ENCODE data around the gene IFNL4.
"Not testable (repeated sequence)": the region's sequence is repeated elsewhere in the genome, so short reads cannot be mapped to it uniquely, and the experiment has no call there.

The IFNL4 gene

GRCh38 chr19:39254531-39255345 lies 6.1 kb upstream of the IFNL4 start:
- H3K9ac ChIP-seq (ENCODE audit: low read depth, low read length): no peak overlapping the region
- H3K4me1 ChIP-seq (ENCODE audit: control insufficient read depth, insufficient read depth, low read length): no peaks in the 10 kb centered on the region
- H3K36me3 ChIP-seq (ENCODE audit: control insufficient read depth, insufficient read depth, low read length): no peaks in the 10 kb centered on the region
- H3K27me3 ChIP-seq (ENCODE audit: control insufficient read depth, insufficient read depth, low read length): peaks cover 11% of the 10 kb centered on the region
- H3K9me3 ChIP-seq (ENCODE audit: control insufficient read depth, insufficient read depth, low read length): no peaks in the 10 kb centered on the region
- H3K4me3 ChIP-seq (ENCODE audit: low read depth, low read length): no peak overlapping the region

GRCh38 chr19:39253374-39254149 lies 4.9 kb upstream of the IFNL4 start:
- Histone ChIP-seq H3K27me3 (ENCODE audit: control insufficient read depth, insufficient read depth, low read length) (peaks cover 23% of the 10 kb centered on the region), H3K9me3 (ENCODE audit: control insufficient read depth, insufficient read depth, low read length) (no peaks in the 10 kb centered on the region), H3K4me1 (ENCODE audit: control insufficient read depth, insufficient read depth, low read length) (no peaks in the 10 kb centered on the region), H3K9ac (ENCODE audit: low read depth, low read length) (no peak overlapping the region), H3K36me3 (ENCODE audit: control insufficient read depth, insufficient read depth, low read length) (no peaks in the 10 kb centered on the region), H3K4me3 (ENCODE audit: low read depth, low read length) (no peak overlapping the region)

- Histone ChIP-seq H3K9me3 (ENCODE audit: control insufficient read depth, insufficient read depth, low read length) (no peaks in the 10 kb centered on the region), H3K27me3 (ENCODE audit: control insufficient read depth, insufficient read depth, low read length) (peaks cover 34% of the 10 kb centered on the region), H3K9ac (ENCODE audit: low read depth, low read length) (no peak overlapping the region), H3K4me1 (ENCODE audit: control insufficient read depth, insufficient read depth, low read length) (no peaks in the 10 kb centered on the region), H3K4me3 (ENCODE audit: low read depth, low read length) (no peak overlapping the region), H3K36me3 (ENCODE audit: control insufficient read depth, insufficient read depth, low read length) (no peaks in the 10 kb centered on the region)
Observed at GRCh38 chr19:39252458-39252857, 3.8 kb upstream of the IFNL4 start.

GRCh38 chr19:39251846-39252245 lies 3.2 kb upstream of the IFNL4 start:
- H3K36me3 ChIP-seq (ENCODE audit: control insufficient read depth, insufficient read depth, low read length): no peaks in the 10 kb centered on the region
- no peaks in the 10 kb centered on the region for H3K9me3 ChIP-seq (ENCODE audit: control insufficient read depth, insufficient read depth, low read length)
- H3K9ac ChIP-seq (ENCODE audit: low read depth, low read length): no peak overlapping the region
- no peaks in the 10 kb centered on the region for H3K4me1 ChIP-seq (ENCODE audit: control insufficient read depth, insufficient read depth, low read length)
- peaks cover 40% of the 10 kb centered on the region for H3K27me3 ChIP-seq (ENCODE audit: control insufficient read depth, insufficient read depth, low read length)
- H3K4me3 ChIP-seq (ENCODE audit: low read depth, low read length): no peak overlapping the region

- Histone ChIP-seq H3K36me3 (ENCODE audit: control insufficient read depth, insufficient read depth, low read length) (no peaks in the 10 kb centered on the region), H3K9me3 (ENCODE audit: control insufficient read depth, insufficient read depth, low read length) (no peaks in the 10 kb centered on the region), H3K9ac (ENCODE audit: low read depth, low read length) (no peak overlapping the region), H3K4me1 (ENCODE audit: control insufficient read depth, insufficient read depth, low read length) (no peaks in the 10 kb centered on the region), H3K4me3 (ENCODE audit: low read depth, low read length) (no peak overlapping the region), H3K27me3 (ENCODE audit: control insufficient read depth, insufficient read depth, low read length) (peaks cover 42% of the 10 kb centered on the region)
Observed at GRCh38 chr19:39251081-39251480, 2.4 kb upstream of the IFNL4 start.

GRCh38 chr19:39247701-39248664 lies 673 bp downstream of the IFNL4 start:
- H3K9ac ChIP-seq (ENCODE audit: low read depth, low read length): peak overlapping the region; percentile 37
- H3K4me1 ChIP-seq (ENCODE audit: control insufficient read depth, insufficient read depth, low read length): no peaks in the 10 kb centered on the region
- no peaks in the 10 kb centered on the region for H3K36me3 ChIP-seq (ENCODE audit: control insufficient read depth, insufficient read depth, low read length)
- H3K27me3 ChIP-seq (ENCODE audit: control insufficient read depth, insufficient read depth, low read length): peaks cover 45% of the 10 kb centered on the region
- H3K4me3 ChIP-seq (ENCODE audit: low read depth, low read length): peak overlapping the region; percentile 53
- H3K9me3 ChIP-seq (ENCODE audit: control insufficient read depth, insufficient read depth, low read length): no peaks in the 10 kb centered on the region

GRCh38 chr19:39246951-39247669 lies 1.5 kb downstream of the IFNL4 start:
- Histone ChIP-seq H3K9me3 (ENCODE audit: control insufficient read depth, insufficient read depth, low read length) (no peaks in the 10 kb centered on the region), H3K27me3 (ENCODE audit: control insufficient read depth, insufficient read depth, low read length) (peaks cover 45% of the 10 kb centered on the region), H3K9ac (ENCODE audit: low read depth, low read length) (no peak overlapping the region), H3K36me3 (ENCODE audit: control insufficient read depth, insufficient read depth, low read length) (no peaks in the 10 kb centered on the region), H3K4me1 (ENCODE audit: control insufficient read depth, insufficient read depth, low read length) (no peaks in the 10 kb centered on the region), H3K4me3 (ENCODE audit: low read depth, low read length) (peak overlapping the region; percentile 53)

GRCh38 chr19:39245166-39245565 lies 3.5 kb downstream of the IFNL4 start:
- not testable (repeated sequence) for H3K9me3 ChIP-seq (ENCODE audit: control insufficient read depth, insufficient read depth, low read length); H3K36me3 ChIP-seq (ENCODE audit: control insufficient read depth, insufficient read depth, low read length); H3K4me1 ChIP-seq (ENCODE audit: control insufficient read depth, insufficient read depth, low read length); H3K4me3 ChIP-seq (ENCODE audit: low read depth, low read length); H3K9ac ChIP-seq (ENCODE audit: low read depth, low read length)
- H3K27me3 ChIP-seq (ENCODE audit: control insufficient read depth, insufficient read depth, low read length): peaks cover 43% of the 10 kb centered on the region

- not testable (repeated sequence) for H3K4me1 ChIP-seq (ENCODE audit: control insufficient read depth, insufficient read depth, low read length); H3K4me3 ChIP-seq (ENCODE audit: low read depth, low read length); H3K9ac ChIP-seq (ENCODE audit: low read depth, low read length); H3K9me3 ChIP-seq (ENCODE audit: control insufficient read depth, insufficient read depth, low read length); H3K36me3 ChIP-seq (ENCODE audit: control insufficient read depth, insufficient read depth, low read length)
- H3K27me3 ChIP-seq (ENCODE audit: control insufficient read depth, insufficient read depth, low read length): peaks cover 37% of the 10 kb centered on the region
Observed at GRCh38 chr19:39244410-39245100, 4.1 kb downstream of the IFNL4 start, which contains the start of gene IFNL3. Gene IFNL3, minus strand, starts transcription at chr19:39245006. Its CDS starts 39 bp downstream, at chr19:39244967.

- H3K36me3 ChIP-seq (ENCODE audit: control insufficient read depth, insufficient read depth, low read length); H3K9me3 ChIP-seq (ENCODE audit: control insufficient read depth, insufficient read depth, low read length); H3K4me1 ChIP-seq (ENCODE audit: control insufficient read depth, insufficient read depth, low read length); H3K9ac ChIP-seq (ENCODE audit: low read depth, low read length); H3K4me3 ChIP-seq (ENCODE audit: low read depth, low read length): not testable (repeated sequence)
- peaks cover 33% of the 10 kb centered on the region for H3K27me3 ChIP-seq (ENCODE audit: control insufficient read depth, insufficient read depth, low read length)
Observed at GRCh38 chr19:39243741-39244140, 4.9 kb downstream of the IFNL4 start.

All from iPS-15b (cell line).